Naive thymus-derived CD8-positive, alpha-beta T cell (primary cell): ENCODE measurements around the gene HHIPL1. TPM values are rescaled to one million over a fixed set of nuclear protein-coding genes. Genes with fewer than 3 reads are reported as not detected.

Experiments used
- ATAC-seq, 2 donors: fragments of 150-1000 bp; cut with Tn5 transposase in 1 of 2; sonication (Bioruptor Pico), chemical (Tn5 transposase) in 1 of 2; 1 replicate in 1 of 2; 2 replicates in 1 of 2; pipeline ENCODE4 v1.10.0; 2021; ENCODE audit warnings: mild to moderate bottlenecking in 2 of 2, moderate library complexity in 2 of 2
- POLR2A ChIA-PET: fragments of 350-600 bp; sonication (Branson Sonifier 250); formaldehyde crosslinking; loops from one replicate; lab custom pipeline; 2021; ENCODE audit warnings: antibody characterized with exemption; lab: Charles Lee
- DNase-seq, 10 donors: peaks; one replicate each; pipeline versions ENCODE4 v3.0.0 to v3.0.0-alpha.2; 2020 to 2022
- H3K27ac Mint-ChIP-seq, 10 donors: one replicate each; pipeline ENCODE4 v1.8.0; 2020 to 2022; ENCODE audit warnings: mild to moderate bottlenecking in 10 of 10, mixed read lengths in 10 of 10, moderate library complexity in 4 of 10, inconsistent platforms in 1 of 10
- H3K27me3 Mint-ChIP-seq, 5 donors: one replicate each; pipeline ENCODE4 v1.8.0; 2021 to 2022; ENCODE audit warnings: mixed read lengths in 5 of 5
- H3K36me3 Mint-ChIP-seq, 3 donors: one replicate each; pipeline ENCODE4 v1.8.0; 2020 to 2022; ENCODE audit warnings: mixed read lengths in 3 of 3, mild to moderate bottlenecking in 2 of 3, inconsistent platforms in 1 of 3
- H3K4me1 Mint-ChIP-seq, 4 donors: one replicate each; pipeline ENCODE4 v1.8.0; 2021 to 2022; ENCODE audit warnings: mixed read lengths in 4 of 4
- H3K4me3 Mint-ChIP-seq, 10 donors: one replicate each; pipeline ENCODE4 v1.8.0; 2020 to 2022; ENCODE audit warnings: mild to moderate bottlenecking in 10 of 10, mixed read lengths in 10 of 10, moderate library complexity in 6 of 10, inconsistent platforms in 1 of 10
- H3K9me3 Mint-ChIP-seq, 9 donors: one replicate each; pipeline ENCODE4 v1.8.0; 2020 to 2022; ENCODE audit warnings: mixed read lengths in 9 of 9, mild to moderate bottlenecking in 3 of 9, inconsistent platforms in 1 of 9, moderate library complexity in 1 of 9
- polyA plus RNA-seq, 3 donors: library from polyadenylated mRNA; unstranded; fragments of 300-500 nt; fragmentation: Illumina TruSeq; gene quantifications; one replicate each; pipeline ENCODE4 v1.2.3, GENCODE V29; 2021
- total RNA-seq, 8 experiments: library from RNA in 2 of 8; stranded (reverse) in 2 of 8; gene quantifications; one replicate each; pipeline ENCODE4 v1.2.3 and lab custom pipeline; 2021 to 2026

The HHIPL1 gene
- total and polyA plus RNA-seq, 5 experiments from 2014 or later: 0.34 to 0.36 TPM; not detected in 3

DNA sequence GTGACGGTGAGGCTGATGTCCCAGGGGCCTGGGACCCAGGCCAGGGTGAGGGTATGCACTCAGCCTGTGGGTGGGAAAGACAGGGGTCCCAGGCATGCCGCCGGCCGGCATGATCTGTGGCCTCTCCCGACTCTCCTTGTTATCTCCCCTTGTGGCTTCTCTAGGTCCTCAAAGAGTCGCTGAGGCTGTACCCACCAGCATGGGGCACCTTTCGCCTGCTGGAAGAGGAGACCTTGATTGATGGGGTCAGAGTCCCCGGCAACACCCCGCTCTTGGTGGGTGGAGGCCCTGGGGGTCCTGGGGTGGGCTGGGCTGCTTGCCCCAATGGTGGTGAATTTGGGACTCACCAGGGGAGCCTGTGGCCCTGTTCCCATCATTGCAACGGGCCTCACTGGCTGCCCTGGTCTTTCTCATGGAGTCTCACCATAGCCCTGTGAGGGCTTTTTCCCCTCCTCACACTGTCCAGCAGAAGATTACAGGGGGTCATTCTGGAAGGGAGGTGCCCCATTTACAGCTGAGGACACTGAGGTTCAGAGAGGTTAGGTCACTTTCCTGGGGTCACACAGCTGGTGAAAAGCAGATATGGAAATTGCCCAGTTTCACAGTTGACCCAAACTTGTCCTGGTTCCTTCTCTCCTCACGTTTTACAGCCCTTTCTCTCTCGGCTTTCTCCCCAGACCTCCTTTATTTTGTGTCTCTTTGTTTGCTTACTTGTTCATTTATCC, 77.0 kb downstream of the HHIPL1 start:
- no peak for ATAC-seq
- Mint-ChIP-seq H3K4me1 (peaks cover 0 to 5% (median 0%) of the 10 kb centered on the region in 4 donors), H3K27me3 (peaks cover 3 to 28% (median 10%) of the 10 kb centered on the region in 5 donors), H3K9me3 (no peaks in the 10 kb centered on the region), H3K4me3 (no peak overlapping the region), H3K27ac (no peak overlapping the region), H3K36me3 (peaks cover 0 to 2% (median 0%) of the 10 kb centered on the region in 3 donors)
- POLR2A ChIA-PET: no interaction called here
- DNase-seq: peak in 2 of 10 donors; percentile 15 to 34

DNA sequence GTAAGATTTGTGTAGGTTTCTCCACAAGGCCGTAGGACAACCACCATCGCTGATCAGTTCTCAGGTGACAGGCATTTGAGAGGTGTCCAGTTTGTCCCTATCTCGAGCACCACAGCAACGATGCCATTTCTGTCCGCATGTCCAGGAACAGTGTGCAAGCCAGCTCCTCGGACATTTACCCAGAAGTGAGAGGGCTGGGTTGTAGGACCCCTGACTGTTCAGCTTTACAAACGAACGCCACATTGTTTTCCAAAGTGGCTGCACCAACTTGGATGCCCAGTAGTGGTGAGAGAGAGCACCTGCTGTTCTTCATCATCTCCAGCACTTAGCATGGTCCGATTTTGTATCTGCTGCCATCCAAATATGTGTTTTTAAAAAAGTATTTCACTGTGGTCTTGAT, 77.8 kb downstream of the HHIPL1 start:
- POLR2A ChIA-PET: no interaction called here
- Mint-ChIP-seq H3K4me3 (no peak overlapping the region), H3K27me3 (peaks cover 3 to 34% (median 17%) of the 10 kb centered on the region in 5 donors), H3K9me3 (no peaks in the 10 kb centered on the region), H3K36me3 (peaks cover 0 to 2% (median 0%) of the 10 kb centered on the region in 3 donors), H3K4me1 (peaks cover 0 to 5% (median 0%) of the 10 kb centered on the region in 4 donors), H3K27ac (no peak overlapping the region)
- DNase-seq: no peak
- ATAC-seq: no peak

- ATAC-seq (no peak), DNase-seq (peak in 2 of 10 donors; percentile 3 to 55)
- no peak overlapping the region for H3K27ac Mint-ChIP-seq
- no peaks in the 10 kb centered on the region for H3K9me3 Mint-ChIP-seq
- no peak overlapping the region for H3K4me3 Mint-ChIP-seq
- peaks cover 6 to 48% (median 23%) of the 10 kb centered on the region in 5 donors for H3K27me3 Mint-ChIP-seq
- POLR2A ChIA-PET: no interaction called here
- peaks cover 0 to 5% (median 0%) of the 10 kb centered on the region in 4 donors for H3K4me1 Mint-ChIP-seq
- H3K36me3 Mint-ChIP-seq: peaks cover 0 to 2% (median 0%) of the 10 kb centered on the region in 3 donors
Measured at GRCh38 chr14:99724196-99724891, 79.4 kb downstream of the HHIPL1 start.

DNA sequence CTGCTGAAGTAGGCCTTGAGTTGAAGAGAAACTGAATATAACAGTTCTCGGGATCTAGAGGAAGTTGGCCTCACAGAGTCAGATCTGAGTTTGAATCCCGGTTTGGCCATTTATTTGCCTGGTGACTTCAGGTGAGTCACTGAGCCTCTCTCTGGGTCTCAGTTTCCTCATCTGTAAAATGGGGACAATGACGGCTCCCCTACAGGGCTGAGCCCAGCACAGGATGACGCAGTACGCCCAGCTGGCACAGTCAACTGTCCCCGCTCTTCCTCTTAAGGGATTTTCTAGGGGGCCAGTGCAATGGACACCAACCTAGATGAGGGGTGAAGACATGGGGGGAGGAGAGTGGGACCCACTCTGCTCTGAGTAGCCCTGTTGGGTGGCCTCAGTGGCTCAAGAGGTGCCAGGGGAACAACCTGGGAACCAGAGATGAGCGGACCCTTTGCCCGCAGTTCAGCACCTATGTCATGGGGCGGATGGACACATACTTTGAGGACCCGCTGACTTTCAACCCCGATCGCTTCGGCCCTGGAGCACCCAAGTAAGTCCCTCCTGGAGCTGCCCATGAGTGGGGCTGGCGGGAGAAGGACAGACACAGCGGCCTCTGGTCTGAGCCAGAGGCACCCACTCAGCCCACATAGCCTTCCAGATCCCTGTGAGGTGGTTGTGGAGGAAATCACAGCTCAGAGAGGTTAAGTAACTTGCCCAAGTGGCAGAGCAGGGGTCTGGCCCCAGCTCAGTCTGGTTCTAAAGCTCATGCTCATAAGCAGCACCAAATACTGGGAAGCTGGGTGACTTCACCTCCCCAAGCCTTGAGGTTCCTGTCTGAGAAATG, 80.2 kb downstream of the HHIPL1 start:
- peak overlapping the region in 1 of 10 donors; percentile 34 for H3K27ac Mint-ChIP-seq
- peaks cover 0 to 2% (median 0%) of the 10 kb centered on the region in 3 donors for H3K36me3 Mint-ChIP-seq
- peak in 2 of 10 donors; percentile 13 to 55 for DNase-seq
- ATAC-seq: no peak
- no peaks in the 10 kb centered on the region for H3K9me3 Mint-ChIP-seq
- POLR2A ChIA-PET: no interaction called here
- H3K27me3 Mint-ChIP-seq: peaks cover 6 to 50% (median 23%) of the 10 kb centered on the region in 5 donors
- no peak overlapping the region for H3K4me3 Mint-ChIP-seq
- peaks cover 0 to 5% (median 0%) of the 10 kb centered on the region in 4 donors for H3K4me1 Mint-ChIP-seq

DNA sequence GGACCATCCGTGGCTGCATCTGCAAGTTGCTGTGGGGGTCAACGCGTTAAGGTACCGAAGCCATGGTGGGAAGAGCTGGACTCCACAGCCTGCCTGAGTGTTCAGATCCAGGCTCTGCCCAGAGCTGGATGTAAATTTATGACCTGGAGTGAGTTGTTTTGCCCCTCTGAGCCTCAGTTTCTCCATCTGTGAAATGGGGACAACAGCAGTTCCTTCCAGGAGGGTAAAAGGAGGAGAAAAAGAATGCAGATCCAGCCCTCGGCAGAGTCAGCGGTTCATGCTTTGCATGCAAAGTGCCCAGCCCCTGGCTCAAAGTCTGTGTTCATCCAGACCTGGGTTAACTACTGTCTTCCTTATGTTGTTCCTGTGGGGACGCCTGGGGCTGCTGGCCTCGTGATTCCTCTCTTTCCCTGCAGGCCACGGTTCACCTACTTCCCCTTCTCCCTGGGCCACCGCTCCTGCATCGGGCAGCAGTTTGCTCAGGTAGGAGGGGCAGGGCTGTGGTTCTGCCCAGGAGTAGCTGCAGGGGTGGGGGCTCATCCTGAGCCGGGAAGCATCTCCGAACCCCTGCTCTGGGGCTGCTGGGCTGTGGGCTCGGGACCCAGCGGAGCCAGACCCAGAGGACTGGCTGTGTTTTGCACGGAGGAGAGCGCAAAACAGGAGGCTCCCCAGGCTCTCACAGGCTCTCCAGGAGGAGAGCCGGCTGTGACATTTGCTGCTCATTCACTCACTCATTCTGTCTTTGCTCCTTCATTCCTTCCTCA, 81.0 kb downstream of the HHIPL1 start:
- Mint-ChIP-seq H3K36me3 (peaks cover 0 to 2% (median 0%) of the 10 kb centered on the region in 3 donors), H3K4me1 (peaks cover 0 to 5% (median 0%) of the 10 kb centered on the region in 4 donors), H3K27ac (no peak overlapping the region), H3K9me3 (no peaks in the 10 kb centered on the region), H3K27me3 (peaks cover 8 to 50% (median 23%) of the 10 kb centered on the region in 5 donors), H3K4me3 (no peak overlapping the region)
- DNase-seq (peak in 2 of 10 donors; percentile 12 to 31), ATAC-seq (no peak)
- POLR2A ChIA-PET: no interaction called here

DNA sequence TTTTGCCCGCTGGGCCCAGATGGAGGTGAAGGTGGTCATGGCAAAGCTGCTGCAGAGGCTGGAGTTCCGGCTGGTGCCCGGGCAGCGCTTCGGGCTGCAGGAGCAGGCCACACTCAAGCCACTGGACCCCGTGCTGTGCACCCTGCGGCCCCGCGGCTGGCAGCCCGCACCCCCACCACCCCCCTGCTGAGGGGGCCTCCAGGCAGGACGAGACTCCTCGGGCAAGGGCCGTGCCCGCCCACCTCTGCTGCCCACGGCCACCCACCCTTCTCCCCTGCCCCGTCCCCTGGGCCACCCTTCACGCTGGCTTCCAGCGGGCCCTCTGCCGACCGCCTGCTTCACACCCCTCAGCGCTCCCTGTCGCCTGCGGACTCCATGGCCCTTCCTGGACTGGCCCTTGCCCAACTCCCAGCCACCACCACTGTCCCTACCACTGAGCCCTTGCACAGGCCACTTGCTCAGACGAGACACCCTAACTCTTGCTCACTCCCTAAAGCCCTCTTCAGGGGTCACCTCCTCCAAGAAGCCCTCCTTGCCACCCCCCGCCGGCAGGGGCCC, 81.7 kb downstream of the HHIPL1 start:
- no peak for ATAC-seq

DNA sequence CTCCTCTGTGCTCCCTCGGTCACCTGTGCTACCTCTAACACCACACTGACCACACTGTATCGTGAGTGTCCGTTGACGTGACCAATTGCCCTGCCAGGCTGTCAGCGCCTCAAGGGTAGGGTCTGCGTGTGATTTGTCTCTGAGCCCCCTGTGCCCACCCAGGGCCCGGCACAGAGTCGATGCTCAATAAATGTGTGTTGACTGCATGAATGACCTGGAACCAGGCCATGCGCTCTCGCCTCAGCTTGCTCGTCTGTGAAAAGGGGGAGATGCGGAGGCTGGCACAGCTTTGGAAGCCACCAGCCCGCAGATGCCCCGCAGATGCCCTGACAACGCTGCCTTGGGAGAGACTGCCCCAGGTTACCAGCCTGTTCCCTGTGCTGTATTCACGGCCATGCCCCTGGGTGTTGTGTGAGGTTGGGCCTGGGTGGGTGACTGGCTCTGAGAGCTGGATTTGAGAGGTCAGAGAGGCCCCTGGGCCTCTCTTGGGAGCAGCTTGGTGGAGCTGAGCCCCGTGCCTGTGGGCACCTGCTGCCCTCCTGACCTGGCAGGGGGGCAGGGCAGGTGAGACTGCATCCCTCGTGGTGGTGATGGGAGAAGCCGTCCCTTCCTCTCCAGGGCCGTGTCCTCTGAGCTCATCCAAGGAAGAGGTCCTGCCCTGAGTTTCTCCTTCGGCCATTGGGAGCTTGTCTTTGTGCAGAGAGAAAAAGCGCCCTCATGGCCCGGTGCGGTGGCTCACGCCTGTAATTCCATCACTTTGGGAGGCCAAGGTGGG, 82.4 kb downstream of the HHIPL1 start:
- Mint-ChIP-seq H3K4me1 (peaks cover 0 to 5% (median 0%) of the 10 kb centered on the region in 4 donors), H3K36me3 (peaks cover 0 to 2% (median 0%) of the 10 kb centered on the region in 3 donors), H3K27me3 (peaks cover 8 to 54% (median 23%) of the 10 kb centered on the region in 5 donors), H3K9me3 (no peaks in the 10 kb centered on the region), H3K27ac (no peak overlapping the region), H3K4me3 (no peak overlapping the region)
- no peak for ATAC-seq
- DNase-seq: peak in 2 of 10 donors; percentile 11 to 51
- POLR2A ChIA-PET: interaction anchor here (0.6 kb wide), 1 partner anchor 236 kb away, joined by 3 read pairs; no protein-coding TSS in a partner anchor

More for the DNA sequence above, 81.7 kb downstream of the HHIPL1 start:
- POLR2A ChIA-PET: no interaction called here
- peak in 2 of 10 donors; percentile 10 to 31 for DNase-seq
- Mint-ChIP-seq H3K9me3 (no peaks in the 10 kb centered on the region), H3K4me1 (peaks cover 0 to 5% (median 0%) of the 10 kb centered on the region in 4 donors), H3K4me3 (no peak overlapping the region), H3K36me3 (peaks cover 0 to 2% (median 0%) of the 10 kb centered on the region in 3 donors), H3K27ac (no peak overlapping the region), H3K27me3 (peaks cover 8 to 50% (median 23%) of the 10 kb centered on the region in 5 donors)

DNA sequence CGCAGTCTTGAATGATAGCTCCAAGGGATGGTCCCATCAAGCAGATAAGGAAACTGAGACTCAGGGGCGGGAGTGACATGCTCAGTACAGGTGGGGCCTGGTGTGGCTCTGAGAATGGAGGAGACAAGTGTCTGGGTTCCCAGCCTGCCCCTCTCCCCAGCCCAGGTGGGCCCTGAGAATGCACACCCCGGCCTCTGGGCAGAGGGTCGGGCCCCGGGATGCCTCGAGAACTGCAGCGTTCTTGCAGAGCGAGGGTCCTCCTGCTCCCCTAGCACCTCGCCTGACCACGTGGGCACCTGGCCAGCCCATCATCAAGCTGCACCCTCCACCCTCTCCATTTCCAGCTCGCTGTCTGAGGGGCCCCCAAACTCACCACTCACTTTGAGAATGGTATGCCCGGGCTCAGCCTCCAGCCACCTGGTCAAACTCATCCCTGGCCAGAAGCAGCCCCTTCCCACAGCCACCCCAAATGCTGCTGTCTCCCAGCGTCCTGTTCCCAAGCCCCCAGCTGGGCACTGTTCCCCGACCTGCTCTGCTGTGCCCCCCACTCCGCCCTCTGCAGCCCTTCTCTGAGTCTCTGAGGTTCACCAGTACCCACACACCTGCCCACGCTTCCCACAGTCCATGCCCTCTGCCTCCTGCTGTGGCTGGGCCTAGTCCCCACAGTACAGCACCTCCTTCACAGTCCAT, 83.4 kb downstream of the HHIPL1 start:
- no peak for ATAC-seq
- peak in 2 of 10 donors; percentile 12 to 60 for DNase-seq
- peaks cover 0 to 5% (median 0%) of the 10 kb centered on the region in 4 donors for H3K4me1 Mint-ChIP-seq
- H3K36me3 Mint-ChIP-seq: peaks cover 0 to 2% (median 0%) of the 10 kb centered on the region in 3 donors
- H3K27me3 Mint-ChIP-seq: peaks cover 9 to 64% (median 28%) of the 10 kb centered on the region in 5 donors
- H3K4me3 Mint-ChIP-seq: no peak overlapping the region
- H3K9me3 Mint-ChIP-seq: no peaks in the 10 kb centered on the region
- POLR2A ChIA-PET: interaction anchor here (0.6 kb wide), 1 partner anchor 237 kb away, joined by 3 read pairs; no protein-coding TSS in a partner anchor
- H3K27ac Mint-ChIP-seq: peak overlapping the region in 1 of 10 donors; percentile 81

- Mint-ChIP-seq H3K9me3 (peaks cover 0 to 2% (median 0%) of the 10 kb centered on the region in 9 donors), H3K27me3 (peaks cover 13 to 66% (median 32%) of the 10 kb centered on the region in 5 donors), H3K4me1 (peaks cover 0 to 5% (median 0%) of the 10 kb centered on the region in 4 donors), H3K4me3 (no peak overlapping the region), H3K36me3 (peaks cover 0 to 2% (median 0%) of the 10 kb centered on the region in 3 donors), H3K27ac (peak overlapping the region in 1 of 10 donors; percentile 81)
- no peak for ATAC-seq
- DNase-seq: peak in 1 of 10 donors; percentile 7
- POLR2A ChIA-PET: no interaction called here
Measured at GRCh38 chr14:99728981-99729451, 84.1 kb downstream of the HHIPL1 start.
